PFSK-1 (cell line): Measurements from ENCODE around the gene RPAIN.

ENCODE experiments used
- FOXP2 ChIP-seq: optimal IDR thresholded peaks from 2 replicates; pipeline ENCODE3; 2011; ENCODE audit warnings: borderline replicate concordance, control low read depth, inconsistent platforms; ENCODE audit not compliant: insufficient read depth; ENCODE audit errors: extremely low read length, extremely low read depth
- POLR2AphosphoS5 ChIP-seq: IDR thresholded peaks from 2 replicates; pipeline ENCODE4 v1.6.1; 2012; ENCODE audit warnings: low read depth, mild to moderate bottlenecking, control low read depth, low read length, moderate library complexity
- REST ChIP-seq, 2 experiments: IDR thresholded peaks; 2 replicates each; pipeline versions ENCODE4 v1.6.1 to v1.8.0; 2011 to 2012; ENCODE audit warnings: low read depth in 2 of 2, low read length in 2 of 2, control low read depth in 1 of 2, inconsistent platforms in 1 of 2, mild to moderate bottlenecking in 1 of 2, moderate library complexity in 1 of 2; ENCODE audit not compliant: insufficient read depth in 1 of 2
- SIN3A ChIP-seq: IDR thresholded peaks from 2 replicates; pipeline ENCODE4 v1.6.1; 2012; ENCODE audit warnings: mild to moderate bottlenecking, low read length, moderate library complexity, borderline replicate concordance; ENCODE audit not compliant: insufficient read depth
- TAF1 ChIP-seq: IDR thresholded peaks from 2 replicates; pipeline ENCODE4 v1.6.1; 2012; ENCODE audit warnings: low read length, control low read depth, borderline replicate concordance; ENCODE audit not compliant: insufficient read depth

- no peak for TF ChIP-seq REST (IDR thresholded peaks at IDR 0.05; ENCODE audit: insufficient read depth in 1 of 2, low read depth in 2 of 2, low read length in 2 of 2)
- no peak for TF ChIP-seq POLR2AphosphoS5
- TF ChIP-seq TAF1 = no peak
- no peak for TF ChIP-seq FOXP2
- TF ChIP-seq SIN3A = no peak
Measured at GRCh38 chr17:5424909-5425308, 4.9 kb downstream of the RPAIN start.
